IMR-90 (cell line): ENCODE measurements around the gene ULBP1. TPM values are rescaled to one million over a fixed set of nuclear protein-coding genes. Genes with fewer than 3 reads are reported as not detected.

ENCODE experiments used
- ATAC-seq: fragments of 200-7000 bp; cut with Tn5 transposase; 2 replicates; pipeline ENCODE4 v1.9.1; 2020; ENCODE audit warnings: low read depth, mild to moderate bottlenecking, moderate library complexity
- BruUV-seq: library from RNA; stranded (reverse); fragments of 400-500 nt; replicated peaks from 2 replicates; lab custom pipeline; 2021; lab: Mats Ljungman, UMichigan
- CTCF ChIA-PET: fragments of 300-600 bp; formaldehyde crosslinking; extraction: SDS; loops from one replicate; lab custom pipeline; 2021; ENCODE audit warnings: antibody characterized with exemption; lab: Yijun Ruan, JAX
- POLR2A ChIA-PET: fragments of 300-600 bp; sonication (Branson Sonifier 250); formaldehyde crosslinking; loops from one replicate; lab custom pipeline; 2022; ENCODE audit warnings: antibody characterized with exemption; ENCODE audit not compliant: unreplicated experiment; lab: Charles Lee
- DNase-seq: peaks from one replicate; pipeline ENCODE4 v3.0.0; 2013
- H2AFZ ChIP-seq: replicated peaks from 2 replicates; pipeline ENCODE3; 2013; ENCODE audit warnings: low read length, mild to moderate bottlenecking; ENCODE audit not compliant: poor library complexity
- H2AK5ac ChIP-seq: 2 replicates; pipeline ENCODE4 v1.6.1; 2013; ENCODE audit warnings: low read depth, low read length, inconsistent platforms
- H2AK9ac ChIP-seq: replicated peaks from 2 replicates; pipeline ENCODE3; 2013; ENCODE audit warnings: mild to moderate bottlenecking, low read depth, low read length, moderate library complexity; ENCODE audit not compliant: poor library complexity
- H2BK120ac ChIP-seq: 2 replicates; pipeline ENCODE4 v1.6.1; 2013; ENCODE audit warnings: low read depth, low read length, inconsistent platforms
- H2BK15ac ChIP-seq: 3 replicates; pipeline ENCODE4 v1.6.1; 2013; ENCODE audit warnings: low read depth, low read length, inconsistent platforms
- H2BK20ac ChIP-seq: 2 replicates; pipeline ENCODE4 v1.6.1; 2013; ENCODE audit warnings: low read depth, mild to moderate bottlenecking, inconsistent platforms, low read length, moderate library complexity
- H2BK5ac ChIP-seq: 2 replicates; pipeline ENCODE4 v1.6.1; 2013; ENCODE audit warnings: mild to moderate bottlenecking, low read depth, low read length, inconsistent platforms; ENCODE audit not compliant: poor library complexity, severe bottlenecking
- H3K14ac ChIP-seq: replicated peaks from 2 replicates; pipeline ENCODE4 v1.6.1; 2013; ENCODE audit warnings: low read depth, low read length, inconsistent platforms
- H3K18ac ChIP-seq: 2 replicates; pipeline ENCODE4 v1.6.1; 2013; ENCODE audit warnings: low read depth, low read length, control low read depth
- H3K23ac ChIP-seq: 2 replicates; pipeline ENCODE4 v1.6.1; 2013; ENCODE audit warnings: low read depth, low read length, inconsistent platforms
- H3K27ac ChIP-seq: 2 replicates; pipeline ENCODE4 v1.5.1; 2013; ENCODE audit warnings: mild to moderate bottlenecking, control low read depth, low read length; ENCODE audit not compliant: insufficient read depth
- H3K27me3 ChIP-seq: 2 replicates; pipeline ENCODE4 v1.6.1; 2013; ENCODE audit warnings: low read length; ENCODE audit not compliant: control insufficient read depth, insufficient read depth
- H3K36me3 ChIP-seq: 2 replicates; pipeline ENCODE4 v1.6.1; 2013; ENCODE audit warnings: low read length, mixed read lengths; ENCODE audit not compliant: control insufficient read depth, insufficient read depth
- H3K4ac ChIP-seq: 2 replicates; pipeline ENCODE4 v1.6.1; 2013; ENCODE audit warnings: low read depth, low read length, inconsistent platforms
- H3K4me1 ChIP-seq: 2 replicates; pipeline ENCODE4 v1.6.1; 2013; ENCODE audit warnings: low read length, mixed read lengths; ENCODE audit not compliant: control insufficient read depth, insufficient read depth
- H3K4me2 ChIP-seq: 2 replicates; pipeline ENCODE4 v1.6.1; 2013; ENCODE audit warnings: low read depth, mild to moderate bottlenecking, control low read depth, low read length, moderate library complexity
- H3K4me3 ChIP-seq: 2 replicates; pipeline ENCODE4 v1.5.1; 2013; ENCODE audit warnings: low read depth, mild to moderate bottlenecking, control low read depth, low read length, moderate library complexity; ENCODE audit not compliant: insufficient read depth
- H3K56ac ChIP-seq: 2 replicates; pipeline ENCODE4 v1.6.1; 2013; ENCODE audit warnings: low read length, inconsistent platforms; ENCODE audit not compliant: insufficient read depth; ENCODE audit errors: extremely low read depth
- H3K79me1 ChIP-seq, 2 experiments: 2 replicates each; pipeline ENCODE4 v1.6.1; 2013; ENCODE audit warnings: low read length in 2 of 2, inconsistent platforms in 1 of 2, low read depth in 1 of 2
- H3K9ac ChIP-seq: 2 replicates; pipeline ENCODE4 v1.6.1; 2013; ENCODE audit warnings: low read depth, low read length, control low read depth
- H3K9me1 ChIP-seq: 2 replicates; pipeline ENCODE4 v1.6.1; 2013; ENCODE audit warnings: low read length, inconsistent platforms; ENCODE audit not compliant: insufficient read depth
- H3K9me3 ChIP-seq: 2 replicates; pipeline ENCODE4 v1.6.1; 2013; ENCODE audit warnings: low read length; ENCODE audit not compliant: control insufficient read depth, insufficient read depth
- H4K20me1 ChIP-seq: 2 replicates; pipeline ENCODE4 v1.6.1; 2013; ENCODE audit warnings: low read length, inconsistent platforms; ENCODE audit not compliant: insufficient read depth
- H4K5ac ChIP-seq: 2 replicates; pipeline ENCODE4 v1.6.1; 2013; ENCODE audit warnings: mild to moderate bottlenecking, low read depth, low read length, control low read depth
- H4K8ac ChIP-seq, 2 experiments: 2 replicates each; pipeline ENCODE4 v1.6.1; 2013; ENCODE audit warnings: low read depth in 2 of 2, low read length in 2 of 2, control low read depth in 1 of 2, inconsistent platforms in 1 of 2
- H4K91ac ChIP-seq: 2 replicates; pipeline ENCODE4 v1.6.1; 2013; ENCODE audit warnings: low read depth, low read length, inconsistent platforms; ENCODE audit not compliant: insufficient read depth
- BHLHE40 ChIP-seq: fragments of 150-350 bp; IDR thresholded peaks from 2 replicates; pipeline ENCODE4 v1.6.1; 2016; ENCODE audit warnings: mild to moderate bottlenecking, low read depth, low read length
- CEBPB ChIP-seq: IDR thresholded peaks from 2 replicates; pipeline ENCODE4 v1.6.1; 2012; ENCODE audit warnings: low read depth, low read length, improper control_type of control experiment
- CHD1 ChIP-seq: IDR thresholded peaks from 2 replicates; pipeline ENCODE4 v1.6.1; 2012; ENCODE audit warnings: low read depth, low read length, improper control_type of control experiment
- CTCF ChIP-seq: conservative IDR thresholded peaks from 2 replicates; pipeline ENCODE4 v1.5.1; 2012; ENCODE audit warnings: mild to moderate bottlenecking, low read depth, low read length, improper control_type of control experiment
- ELK1 ChIP-seq: fragments of 150-350 bp; IDR thresholded peaks from 2 replicates; pipeline ENCODE4 v1.6.1; 2016; ENCODE audit warnings: low read depth, mild to moderate bottlenecking, low read length, moderate library complexity, borderline replicate concordance
- FOS ChIP-seq: fragments of 150-350 bp; IDR thresholded peaks from 2 replicates; pipeline ENCODE4 v1.6.1; 2016; ENCODE audit warnings: low read depth, low read length
- MAFK ChIP-seq: IDR thresholded peaks from 2 replicates; pipeline ENCODE4 v1.6.1; 2012; ENCODE audit warnings: low read depth, low read length, improper control_type of control experiment
- MAZ ChIP-seq: IDR thresholded peaks from 2 replicates; pipeline ENCODE4 v1.6.1; 2012; ENCODE audit warnings: low read depth, mild to moderate bottlenecking, low read length, improper control_type of control experiment, moderate library complexity, borderline replicate concordance
- MXI1 ChIP-seq: IDR thresholded peaks from 2 replicates; pipeline ENCODE4 v1.6.1; 2012; ENCODE audit warnings: low read depth, mild to moderate bottlenecking, low read length, moderate library complexity, borderline replicate concordance
- NFE2L2 ChIP-seq: fragments of 150-350 bp; IDR thresholded peaks from 2 replicates; pipeline ENCODE4 v1.6.1; 2016; ENCODE audit warnings: low read depth, mild to moderate bottlenecking, low read length
- POLR2A ChIP-seq: IDR thresholded peaks from 2 replicates; pipeline ENCODE4 v1.6.1; 2012; ENCODE audit warnings: mild to moderate bottlenecking, low read depth, low read length
- RAD21 ChIP-seq: IDR thresholded peaks from 2 replicates; pipeline ENCODE4 v1.6.1; 2012; ENCODE audit warnings: low read length, improper control_type of control experiment
- RCOR1 ChIP-seq: IDR thresholded peaks from 2 replicates; pipeline ENCODE4 v1.6.1; 2012; ENCODE audit warnings: mild to moderate bottlenecking, low read length, improper control_type of control experiment; ENCODE audit not compliant: insufficient replicate concordance
- RFX5 ChIP-seq: IDR thresholded peaks from 2 replicates; pipeline ENCODE4 v1.8.0; 2012; ENCODE audit warnings: low read depth, mild to moderate bottlenecking, low read length, moderate library complexity
- SMC3 ChIP-seq: fragments of 150-350 bp; IDR thresholded peaks from 2 replicates; pipeline ENCODE4 v1.6.1; 2016; ENCODE audit warnings: low read depth, mild to moderate bottlenecking, antibody characterized with exemption, low read length, moderate library complexity
- USF2 ChIP-seq: fragments of 150-350 bp; IDR thresholded peaks from 2 replicates; pipeline ENCODE4 v1.6.1; 2017; ENCODE audit warnings: mild to moderate bottlenecking, antibody characterized with exemption, low read length, low read depth
- WGBS, 2 experiments: methylation state at CpG; one replicate each; pipeline versions ENCODE4 v1.1.5 to v1.1.7; 2013; ENCODE audit warnings: missing lambda C conversion rate in 2 of 2; ENCODE audit not compliant: insufficient read length in 1 of 2; ENCODE audit errors: extremely low coverage in 2 of 2; 5-methylcytosine and 5-hydroxymethylcytosine counted together
- dilution Hi-C: fragments of 300-500 bp; cut with HindIII; formaldehyde crosslinking; loops from one replicate; pipeline ENCODE4 v1.14.3; 2018; ENCODE audit warnings: low sequenced_read_pairs; ENCODE audit not compliant: unreplicated experiment
- in situ Hi-C: fragments of 300-500 bp; cut with MboI; formaldehyde crosslinking; loops from 3 replicates; pipeline ENCODE4 v1.14.3; 2019; ENCODE audit warnings: low sequenced_read_pairs, inconsistent platforms, mixed read lengths
- intact Hi-C: fragments of 100-400 bp; cut with micrococcal nuclease; formaldehyde crosslinking; loops from 2 replicates; pipeline ENCODE4 v1.10.0; 2022
- polyA plus RNA-seq, 3 experiments: library from polyadenylated mRNA; depleted of rRNA; stranded (reverse); fragments of >200 nt; gene quantifications; 2 replicates each; pipeline ENCODE4 v1.2.3, GENCODE V29; 2012; ENCODE audit warnings: low replicate concordance in 1 of 3
- total RNA-seq: library from RNA; depleted of rRNA; stranded (reverse); fragments of >200 nt; gene quantifications from 2 replicates; pipeline ENCODE4 v1.2.3, GENCODE V29; 2012

Gene ULBP1
- total and polyA plus RNA-seq, 2 of the 4 experiments (the other 2 are of a cell fraction), result 0.18 to 0.87 TPM

- DNase-seq (no peak), ATAC-seq (no peak)
- Histone ChIP-seq H4K5ac (no peak overlapping the region), H3K14ac (no peak overlapping the region), H3K4ac (no peak overlapping the region), H2AK5ac (no peak overlapping the region), H3K18ac (no peak overlapping the region), H2BK5ac (no peak overlapping the region), H2BK20ac (no peak overlapping the region), H4K91ac (no peak overlapping the region), H2AFZ (no peak overlapping the region), H3K27me3 (peaks cover 56% of the 10 kb centered on the region), H3K4me2 (no peak overlapping the region), H3K79me1 (no peaks in the 10 kb centered on the region), H3K23ac (no peak overlapping the region), H2AK9ac (no peak overlapping the region), H4K20me1 (no peaks in the 10 kb centered on the region), H3K4me1 (no peaks in the 10 kb centered on the region), H3K4me3 (no peak overlapping the region), H2BK120ac (no peak overlapping the region), H3K27ac (no peak overlapping the region), H4K8ac (no peak overlapping the region), H3K9me1 (no peaks in the 10 kb centered on the region), H3K56ac (no peak overlapping the region), H2BK15ac (no peak overlapping the region), H3K36me3 (no peaks in the 10 kb centered on the region), H3K9me3 (peaks cover 20% of the 10 kb centered on the region), H3K9ac (no peak overlapping the region)
- TF ChIP-seq RAD21 (no peak), POLR2A (no peak), ELK1 (no peak), MXI1 (no peak), CTCF (no peak), RFX5 (no peak), FOS (no peak), MAZ (no peak), NFE2L2 (no peak), BHLHE40 (no peak), USF2 (no peak), RCOR1 (no peak), MAFK (no peak), CEBPB (no peak), CHD1 (no peak), SMC3 (no peak)
- ChIA-PET POLR2A (no interaction called here), CTCF (no interaction called here)
- no TSS peak for BruUV-seq
- dilution Hi-C loops (no loop called here), in situ Hi-C loops (no loop called here), intact Hi-C loops (no loop called here)
- 70% methylated on average over 2 of the region's 5 CpGs; no CpG with 5 or more reads in 1 of the 2 experiments for WGBS, 2 experiments
Observed at GRCh38 chr6:149984773-149985172, 21.0 kb downstream of the ULBP1 start.
